ENCODE data around the gene ERGIC1.
A peak's percentile ranks its signal among the peaks of the same experiment; 100 is the strongest.

ERGIC1 gene

DNA sequence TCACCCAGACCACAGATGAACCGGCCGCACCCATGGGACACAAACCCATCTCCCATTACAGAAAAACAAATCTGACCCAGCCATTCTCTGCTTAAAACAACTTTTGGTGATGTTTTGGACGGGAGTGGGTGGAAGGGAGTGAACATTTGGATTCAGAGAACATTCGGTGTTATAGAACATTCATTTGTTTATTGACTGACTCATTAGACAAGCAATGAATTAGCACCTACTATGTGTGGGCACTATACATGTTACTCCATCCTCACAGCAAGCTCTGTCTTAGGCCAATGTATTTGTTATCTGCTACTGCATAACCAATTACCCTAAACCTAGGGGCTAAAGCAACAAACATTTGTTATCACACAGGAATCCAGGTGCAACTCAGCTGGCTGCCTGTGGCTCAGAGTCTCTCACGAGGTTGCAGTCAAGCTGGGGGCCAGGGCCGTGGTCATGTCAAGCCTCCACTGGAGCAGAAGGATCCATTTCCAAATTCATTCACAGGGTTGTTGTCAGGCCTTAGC, 5.1 kb upstream of the ERGIC1 start:
- TF ChIP-seq CTCF (IDR thresholded peaks at IDR 0.05; ENCODE audit: low read depth, low read length, missing control alignments) = no peak
- no peak for DNase-seq (ENCODE audit: extremely low read depth, low read depth)
- H3K4me3 ChIP-seq (replicated peaks; ENCODE audit: low read depth, low read length) = no peak overlapping the region

- no peak for DNase-seq (ENCODE audit: extremely low read depth, low read depth)
- TF ChIP-seq CTCF (IDR thresholded peaks at IDR 0.05; ENCODE audit: low read depth, low read length, missing control alignments) = no peak
- H3K4me3 ChIP-seq (replicated peaks; ENCODE audit: low read depth, low read length) = no peak overlapping the region
Observed at GRCh38 chr5:172830275-172830799, 3.7 kb upstream of the ERGIC1 start.

- no peak for TF ChIP-seq CTCF (IDR thresholded peaks at IDR 0.05; ENCODE audit: low read depth, low read length, missing control alignments)
- H3K4me3 ChIP-seq (replicated peaks; ENCODE audit: low read depth, low read length) = no peak overlapping the region
- no peak for DNase-seq (ENCODE audit: extremely low read depth, low read depth)
Observed at GRCh38 chr5:172830876-172831662, 3.0 kb upstream of the ERGIC1 start.

DNA sequence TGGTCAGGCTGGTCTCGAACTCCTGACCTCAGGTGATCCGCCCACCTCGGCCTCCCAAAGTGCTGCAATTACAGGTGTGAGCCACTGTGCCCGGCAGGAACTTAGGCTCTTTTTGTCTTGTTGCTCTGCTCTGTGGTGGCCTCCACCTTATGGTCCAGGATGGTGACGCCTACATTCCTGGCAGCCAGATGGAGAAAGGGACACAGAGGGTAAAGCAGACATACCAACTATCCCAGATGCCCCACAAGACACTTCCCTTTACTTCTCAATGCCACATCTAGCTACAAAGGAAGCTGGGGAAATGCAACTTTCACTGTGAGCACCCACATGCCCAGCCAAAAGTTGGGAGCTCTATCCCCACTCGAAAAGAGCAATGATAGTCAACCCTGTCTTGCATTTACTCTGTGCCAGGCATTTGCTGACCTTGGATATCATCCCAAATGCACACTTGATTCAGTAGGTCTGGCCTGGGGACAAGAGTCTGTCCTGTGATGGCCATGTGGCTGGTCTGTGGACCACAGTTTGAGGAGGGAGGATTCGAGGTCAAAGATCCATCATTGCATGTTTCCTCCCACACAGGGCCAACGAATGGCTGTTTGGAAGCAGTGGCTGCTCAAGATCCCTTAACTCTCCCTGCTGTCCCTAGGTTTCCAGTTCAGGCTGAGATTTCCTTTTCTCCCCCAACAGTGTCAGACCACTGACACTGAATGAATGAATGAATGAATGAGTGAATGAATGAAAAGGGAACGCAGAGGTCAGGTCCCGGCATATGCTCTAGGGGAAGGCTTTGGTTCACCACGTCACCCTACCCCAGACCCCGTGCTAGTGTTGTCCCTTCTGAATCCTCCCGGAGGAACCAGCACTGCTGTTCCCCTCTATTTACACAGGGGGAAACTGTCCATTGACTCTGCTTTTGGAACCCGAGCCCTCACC, 1.4 kb upstream of the ERGIC1 start:
- DNase-seq (ENCODE audit: extremely low read depth, low read depth) = no peak
- no peak for TF ChIP-seq CTCF (IDR thresholded peaks at IDR 0.05; ENCODE audit: low read depth, low read length, missing control alignments)
- H3K4me3 ChIP-seq (replicated peaks; ENCODE audit: low read depth, low read length) = no peak overlapping the region

DNA sequence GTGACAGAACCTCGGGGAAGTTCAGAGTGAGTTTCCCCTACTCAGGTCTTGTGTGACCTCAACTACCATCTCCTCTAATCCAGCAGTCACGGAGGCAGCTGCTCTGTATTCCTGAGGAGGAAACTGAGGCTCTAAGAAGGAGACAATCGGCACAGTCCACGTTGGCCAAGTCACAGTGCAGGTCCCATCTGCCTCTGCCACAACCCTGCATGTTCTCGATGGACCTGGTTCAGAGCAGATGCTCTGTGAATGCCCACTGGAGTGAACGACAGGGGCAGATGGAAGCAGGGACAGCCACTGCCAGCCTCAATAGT, 722 bp upstream of the ERGIC1 start:
- H3K4me3 ChIP-seq (replicated peaks; ENCODE audit: low read depth, low read length) = no peak overlapping the region; the same call in 1 of the 2 replicates
- DNase-seq (ENCODE audit: extremely low read depth, low read depth) = no peak
- no peak for TF ChIP-seq CTCF (IDR thresholded peaks at IDR 0.05; ENCODE audit: low read depth, low read length, missing control alignments)

GRCh38 chr5:172834415-172835289, 601 bp downstream of the ERGIC1 start:
- H3K4me3 ChIP-seq (replicated peaks; ENCODE audit: low read depth, low read length) = peak overlapping the region; percentile 83
- TF ChIP-seq CTCF (IDR thresholded peaks at IDR 0.05; ENCODE audit: low read depth, low read length, missing control alignments) = no peak
- DNase-seq (ENCODE audit: extremely low read depth, low read depth) = no peak
